HCT116 (cell line): ENCODE data around the gene SPPL2B. TPM values are rescaled to one million over a fixed set of nuclear protein-coding genes. Genes with fewer than 3 reads are reported as not detected.

Experiments used
- ATAC-seq: fragments of 200-7000 bp; cut with Tn5 transposase; 2 replicates; pipeline ENCODE4 v1.9.1; 2020; ENCODE audit warnings: mild to moderate bottlenecking, moderate library complexity
- BruUV-seq: library from RNA; stranded (reverse); fragments of 400-500 nt; replicated peaks from 2 replicates; lab custom pipeline; 2021; lab: Mats Ljungman, UMichigan
- CTCF ChIA-PET: fragments of 300-600 bp; sonication (Branson Sonifier 250); formaldehyde crosslinking; loops from one replicate; lab custom pipeline; 2021; ENCODE audit warnings: antibody characterized with exemption; lab: Charles Lee
- POLR2A ChIA-PET: fragments of 300-600, 350-600 bp; sonication (Branson Sonifier 250); formaldehyde crosslinking; loops from one replicate; lab custom pipeline; 2021; ENCODE audit warnings: antibody characterized with exemption; lab: Charles Lee
- RAD21 ChIA-PET, 2 experiments: fragments of 300-600 bp; sonication (Branson Sonifier 250); formaldehyde crosslinking; loops; one replicate each; lab custom pipeline; 2023; ENCODE audit warnings: low total read pairs in 2 of 2; ENCODE audit not compliant: uncharacterized antibody in 2 of 2, unreplicated experiment in 2 of 2, low non-redundant PET in 1 of 2; lab: Charles Lee
- DNase-seq: peaks from one replicate; pipeline ENCODE4 v3.0.0-alpha.2; 2010; ENCODE audit warnings: low read depth, low spot score
- H2AFZ ChIP-seq: fragments of 200-600 bp; shearing (Covaris generic), sonication (generic); 2 replicates; pipeline ENCODE4 v1.6.1; 2017; ENCODE audit warnings: low read depth, mixed run types, mixed read lengths, antibody characterized with exemption, low read length; ENCODE audit not compliant: poor library complexity, severe bottlenecking
- H3K27ac ChIP-seq: 2 replicates; pipeline ENCODE4 v1.5.1; 2012; ENCODE audit warnings: low read depth, low read length
- H3K27me3 ChIP-seq: fragments of 200-600 bp; sonication (generic); 2 replicates; pipeline ENCODE4 v1.6.1; 2016; ENCODE audit warnings: mixed run types, low read length, mixed read lengths; ENCODE audit not compliant: insufficient read depth
- H3K36me3 ChIP-seq, 2 experiments: fragments of 200-500 bp in 1 of 2; fragments of 200-600 bp in 1 of 2; sonication (Bioruptor generic) in 1 of 2; sonication (generic) in 1 of 2; 2 replicates each; pipeline versions ENCODE4 v1.5.1 to v1.6.1; 2014 to 2016; ENCODE audit warnings: low read length in 2 of 2, inconsistent platforms in 1 of 2, mixed read lengths in 1 of 2, mixed run types in 1 of 2; ENCODE audit not compliant: insufficient read depth in 2 of 2, control insufficient read depth in 1 of 2
- H3K4me1 ChIP-seq, 2 experiments: fragments of 200-600 bp in 1 of 2; sonication (generic) in 1 of 2; 2 replicates each; pipeline versions ENCODE4 v1.5.1 to v1.6.1; 2012 to 2017; ENCODE audit warnings: low read length in 2 of 2, inconsistent platforms in 1 of 2, mild to moderate bottlenecking in 1 of 2, mixed read lengths in 1 of 2, mixed run types in 1 of 2, moderate library complexity in 1 of 2; ENCODE audit not compliant: insufficient read depth in 2 of 2, control insufficient read depth in 1 of 2
- H3K4me2 ChIP-seq: fragments of 200-600 bp; sonication (generic); 2 replicates; pipeline ENCODE4 v1.6.1; 2017; ENCODE audit warnings: mixed run types, low read length, mixed read lengths
- H3K4me3 ChIP-seq, 2 experiments: fragments of 200-600 bp in 1 of 2; sonication (generic) in 1 of 2; replicated peaks in 1 of 2; 2 replicates each; pipeline ENCODE4 v1.5.1; 2011 to 2016; ENCODE audit warnings: low read length in 2 of 2, control low read depth in 1 of 2, low read depth in 1 of 2, mild to moderate bottlenecking in 1 of 2, mixed read lengths in 1 of 2, mixed run types in 1 of 2
- H3K79me2 ChIP-seq: fragments of 200-600 bp; sonication (generic); 2 replicates; pipeline ENCODE4 v1.6.1; 2017; ENCODE audit warnings: mild to moderate bottlenecking, mixed run types, low read length, moderate library complexity, mixed read lengths; ENCODE audit not compliant: insufficient read depth
- H3K9ac ChIP-seq: fragments of 200-600 bp; sonication (generic); 2 replicates; pipeline ENCODE4 v1.6.1; 2016; ENCODE audit warnings: low read length, mixed read lengths
- H3K9me2 ChIP-seq: fragments of 200-600 bp; sonication (generic), shearing (Covaris generic); 2 replicates; pipeline ENCODE4 v1.6.1; 2017; ENCODE audit warnings: mixed run types, mild to moderate bottlenecking, moderate library complexity; ENCODE audit not compliant: insufficient read depth
- H3K9me3 ChIP-seq, 2 experiments: fragments of 200-500 bp in 1 of 2; fragments of 200-600 bp in 1 of 2; sonication (Bioruptor generic) in 1 of 2; sonication (generic) in 1 of 2; 2 replicates each; pipeline ENCODE4 v1.6.1; 2014 to 2017; ENCODE audit warnings: low read length in 2 of 2, mixed read lengths in 2 of 2, inconsistent platforms in 1 of 2, low read depth in 1 of 2, mild to moderate bottlenecking in 1 of 2, mixed run types in 1 of 2, moderate library complexity in 1 of 2; ENCODE audit not compliant: control insufficient read depth in 1 of 2, insufficient read depth in 1 of 2
- H4K20me1 ChIP-seq: fragments of 200-600 bp; sonication (generic), shearing (Covaris generic); 2 replicates; pipeline ENCODE4 v1.6.1; 2017; ENCODE audit warnings: mixed run types, mild to moderate bottlenecking, moderate library complexity; ENCODE audit not compliant: insufficient read depth
- CBX3 ChIP-seq: IDR thresholded peaks from 2 replicates; pipeline ENCODE4 v1.6.1; 2012; ENCODE audit warnings: low read depth
- CEBPB ChIP-seq: IDR thresholded peaks from 2 replicates; pipeline ENCODE4 v1.6.1; 2012; ENCODE audit warnings: low read depth
- ELF1 ChIP-seq: IDR thresholded peaks from 2 replicates; pipeline ENCODE4 v1.6.1; 2012; ENCODE audit warnings: low read depth, borderline replicate concordance
- EZH2 ChIP-seq: fragments of 200-600 bp; sonication (generic); IDR thresholded peaks from 2 replicates; pipeline ENCODE4 v1.6.1; 2017; ENCODE audit warnings: antibody characterized with exemption, mixed run types
- EZH2phosphoT487 ChIP-seq: fragments of 200-600 bp; IDR thresholded peaks from 2 replicates; pipeline ENCODE4 v1.6.1; 2018; ENCODE audit warnings: antibody characterized with exemption, borderline replicate concordance
- FOSL1 ChIP-seq: IDR thresholded peaks from 2 replicates; pipeline ENCODE4 v1.6.1; 2012; ENCODE audit warnings: low read depth
- JUND ChIP-seq: IDR thresholded peaks from 2 replicates; pipeline ENCODE4 v1.6.1; 2012
- MAX ChIP-seq: IDR thresholded peaks from 2 replicates; pipeline ENCODE4 v1.6.1; 2012
- POLR2A ChIP-seq: IDR thresholded peaks from 2 replicates; pipeline ENCODE4 v1.7.0; 2011; ENCODE audit warnings: borderline replicate concordance; ENCODE audit not compliant: insufficient read depth, insufficient read length; ENCODE audit errors: extremely low read depth
- POLR2AphosphoS5 ChIP-seq: IDR thresholded peaks from 2 replicates; pipeline ENCODE4 v1.6.1; 2011; ENCODE audit warnings: mild to moderate bottlenecking, low read depth, low read length, moderate library complexity
- RAD21 ChIP-seq: IDR thresholded peaks from 2 replicates; pipeline ENCODE4 v1.6.1; 2012; ENCODE audit warnings: low read depth, mild to moderate bottlenecking
- SIN3A ChIP-seq: IDR thresholded peaks from 2 replicates; pipeline ENCODE4 v1.6.1; 2012; ENCODE audit warnings: low read depth
- SP1 ChIP-seq: IDR thresholded peaks from 2 replicates; pipeline ENCODE4 v1.6.1; 2012; ENCODE audit warnings: low read depth
- SRF ChIP-seq: IDR thresholded peaks from 2 replicates; pipeline ENCODE4 v1.6.1; 2012; ENCODE audit warnings: low read depth
- TCF7L2 ChIP-seq: IDR thresholded peaks from 2 replicates; pipeline ENCODE4 v1.7.0; 2011; ENCODE audit warnings: borderline replicate concordance, inconsistent platforms; ENCODE audit not compliant: insufficient read depth, insufficient read length; ENCODE audit errors: extremely low read depth
- ZFX ChIP-seq: fragments of 450-650 bp; IDR thresholded peaks from 2 replicates; pipeline ENCODE4 v1.6.1; 2017
- ZNF274 ChIP-seq: fragments of 200-500 bp; sonication (Bioruptor generic); IDR thresholded peaks from 2 replicates; pipeline ENCODE4 v1.6.1; 2014; ENCODE audit warnings: mild to moderate bottlenecking, low read depth, low read length, inconsistent platforms
- intact Hi-C: fragments of 100-400 bp; cut with micrococcal nuclease; formaldehyde crosslinking; loops from 2 replicates; pipeline ENCODE4 v1.10.0; 2022
- total RNA-seq: library from RNA; stranded (reverse); gene quantifications from one replicate; pipeline ENCODE4 v1.2.1, GENCODE V29; 2021; ENCODE audit not compliant: unreplicated experiment
- TF ChIP-seq, protein P1 (sequence below), 3 experiments: fragments of 200-600 bp in 1 of 3; sonication (generic) in 1 of 3; IDR thresholded peaks in 2 of 3; conservative IDR thresholded peaks in 1 of 3; 2 replicates each; pipeline ENCODE4 v1.5.1; 2012 to 2017; ENCODE audit warnings: low read depth in 2 of 3, low read length in 2 of 3, antibody characterized with exemption in 1 of 3, borderline replicate concordance in 1 of 3, control low read depth in 1 of 3, mild to moderate bottlenecking in 1 of 3, mixed read lengths in 1 of 3, mixed run types in 1 of 3, moderate library complexity in 1 of 3; ENCODE audit not compliant: insufficient read depth in 1 of 3

The SPPL2B gene
- total RNA-seq, 1 experiment from 2014 or later, result 83.1 TPM

DNA sequence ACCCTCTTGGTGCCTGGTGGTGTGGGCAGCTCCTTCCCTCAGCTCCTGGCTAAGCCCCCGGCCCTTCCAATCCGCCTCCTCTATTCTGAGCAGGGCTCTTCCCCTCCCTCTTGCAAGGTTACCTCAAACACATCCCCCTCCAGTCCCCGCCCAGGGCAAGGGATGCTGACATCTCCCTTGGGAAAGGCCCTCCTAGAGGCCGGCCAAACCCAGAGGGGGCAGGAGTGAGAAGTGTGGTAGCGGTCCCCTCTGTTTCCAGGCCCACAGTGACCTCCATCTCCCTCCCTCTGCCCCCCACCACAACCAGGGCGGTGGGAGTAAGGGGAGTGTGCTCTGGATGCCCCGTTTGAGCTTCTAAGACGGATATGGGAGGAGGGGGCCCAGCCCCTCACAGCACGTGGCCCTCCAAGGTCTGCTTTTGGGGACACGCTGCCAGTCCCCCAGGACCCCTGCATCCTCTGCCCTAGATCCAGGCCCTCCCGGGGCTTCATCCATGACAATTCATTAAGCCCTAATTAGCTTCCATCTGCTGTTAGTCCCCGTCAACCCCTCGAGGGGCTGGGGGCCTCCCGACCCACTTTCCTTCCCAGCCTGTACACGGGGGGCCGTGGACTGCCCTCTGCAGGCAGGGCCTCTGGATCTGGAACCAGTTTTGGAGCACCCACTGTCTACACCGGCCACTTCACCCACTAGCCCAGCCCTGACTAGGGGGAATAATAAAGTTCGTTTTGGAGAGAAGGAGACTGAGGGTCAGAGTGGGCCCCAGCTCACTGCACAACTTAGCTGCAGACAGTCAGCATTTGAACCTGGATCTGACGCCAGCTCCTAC is 22.8 kb upstream of the SPPL2B start (continued):
- TF ChIP-seq, protein P1, sequence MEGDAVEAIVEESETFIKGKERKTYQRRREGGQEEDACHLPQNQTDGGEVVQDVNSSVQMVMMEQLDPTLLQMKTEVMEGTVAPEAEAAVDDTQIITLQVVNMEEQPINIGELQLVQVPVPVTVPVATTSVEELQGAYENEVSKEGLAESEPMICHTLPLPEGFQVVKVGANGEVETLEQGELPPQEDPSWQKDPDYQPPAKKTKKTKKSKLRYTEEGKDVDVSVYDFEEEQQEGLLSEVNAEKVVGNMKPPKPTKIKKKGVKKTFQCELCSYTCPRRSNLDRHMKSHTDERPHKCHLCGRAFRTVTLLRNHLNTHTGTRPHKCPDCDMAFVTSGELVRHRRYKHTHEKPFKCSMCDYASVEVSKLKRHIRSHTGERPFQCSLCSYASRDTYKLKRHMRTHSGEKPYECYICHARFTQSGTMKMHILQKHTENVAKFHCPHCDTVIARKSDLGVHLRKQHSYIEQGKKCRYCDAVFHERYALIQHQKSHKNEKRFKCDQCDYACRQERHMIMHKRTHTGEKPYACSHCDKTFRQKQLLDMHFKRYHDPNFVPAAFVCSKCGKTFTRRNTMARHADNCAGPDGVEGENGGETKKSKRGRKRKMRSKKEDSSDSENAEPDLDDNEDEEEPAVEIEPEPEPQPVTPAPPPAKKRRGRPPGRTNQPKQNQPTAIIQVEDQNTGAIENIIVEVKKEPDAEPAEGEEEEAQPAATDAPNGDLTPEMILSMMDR (IDR thresholded peaks at IDR 0.05 in 2 of 3, conservative IDR thresholded peaks at IDR 0.05 in 1 of 3; ENCODE audit: borderline replicate concordance in 1 of 3, insufficient read depth in 1 of 3, low read depth in 2 of 3, low read length in 2 of 3), result no peak
- TF ChIP-seq RAD21 (no peak), SRF (no peak), MAX (no peak), JUND (no peak), ELF1 (no peak), FOSL1 (no peak), TCF7L2 (no peak), EZH2 (no peak), POLR2AphosphoS5 (no peak), EZH2phosphoT487 (no peak)

DNA sequence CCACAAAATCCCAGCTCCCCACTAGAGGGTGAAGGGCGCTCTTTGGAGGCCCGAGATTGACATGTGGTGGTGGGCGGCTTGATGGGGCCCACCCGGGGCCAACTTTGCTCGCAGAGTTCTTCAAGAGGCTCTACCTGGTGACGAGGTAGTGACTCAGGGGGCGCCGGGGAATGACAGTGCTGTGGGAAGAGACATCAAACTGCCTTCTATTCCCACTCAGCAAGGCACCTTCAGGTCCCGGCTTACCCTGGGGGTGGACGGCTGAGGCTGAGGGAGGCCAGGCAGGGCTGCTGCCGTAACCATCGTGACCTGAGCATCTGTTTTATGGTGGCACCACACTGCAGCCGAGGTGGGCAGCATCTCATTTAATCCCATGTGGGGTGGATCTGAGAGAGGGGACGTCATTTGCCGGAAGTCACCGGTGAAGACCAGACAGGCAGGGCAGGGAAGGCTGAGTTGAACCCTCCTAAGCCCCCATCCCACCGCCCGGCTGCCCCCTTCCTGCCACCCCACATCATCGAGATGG is 22.1 kb upstream of the SPPL2B start:
- no peaks in the 10 kb centered on the region for H3K27me3 ChIP-seq
- H3K4me2 ChIP-seq, result no peak overlapping the region
- TF ChIP-seq CEBPB, result no peak
- TF ChIP-seq SP1, result no peak
- TF ChIP-seq SIN3A, result no peak
- TF ChIP-seq MAX, result no peak
- TF ChIP-seq ZNF274, result no peak
- no peak for TF ChIP-seq ELF1
- TF ChIP-seq CBX3, result no peak
- no peak for TF ChIP-seq FOSL1
- no peak for TF ChIP-seq ZFX
- TF ChIP-seq RAD21, result no peak
- TF ChIP-seq POLR2AphosphoS5, result no peak
- no peak for TF ChIP-seq POLR2A
- no peaks in the 10 kb centered on the region for H3K9me2 ChIP-seq
- DNase-seq (no peak), ATAC-seq (0 out of 2 replicates have a peak, but pooled peaks have one; percentile 15)
- intact Hi-C loops, result no loop called here
- ChIA-PET CTCF (no interaction called here), RAD21 (no interaction called here), POLR2A (no interaction called here)
- no peak overlapping the region for H3K4me3 ChIP-seq
- H3K9ac ChIP-seq, result no peak overlapping the region
- no peak overlapping the region for H3K27ac ChIP-seq
- no peaks in the 10 kb centered on the region for H3K9me3 ChIP-seq
- H3K4me1 ChIP-seq, result peaks cover 7 to 12% of the 10 kb centered on the region in 2 experiments
- no peaks in the 10 kb centered on the region for H4K20me1 ChIP-seq
- no peaks in the 10 kb centered on the region for H3K79me2 ChIP-seq
- BruUV-seq, result no TSS peak
- no peak overlapping the region for H2AFZ ChIP-seq
- H3K36me3 ChIP-seq, result no peaks in the 10 kb centered on the region
